ENCODE data around the gene ANAPC16. TPM values are rescaled to one million over a fixed set of nuclear protein-coding genes. Genes with fewer than 3 reads are reported as not detected.

Gene ANAPC16
- total RNA-seq, 2 donors from 2014 or later = 40.9 to 59.4 TPM

GRCh38 chr10:72276013-72276387, 60.2 kb downstream of the ANAPC16 start:
- Histone ChIP-seq H3K27ac (peak overlapping the region; percentile 94 to 98 (median 98)), H3K27me3 (no peaks in the 10 kb centered on the region), H3K4me3 (peak overlapping the region in 1 of 2 donors; percentile 84), H3K9me3 (no peaks in the 10 kb centered on the region), H3K36me3 (replicated peaks in 1 of 2; ENCODE audit: insufficient read depth in 1 of 2, low read depth in 2 of 2) (no peaks in the 10 kb centered on the region), H3K4me1 (peaks cover 39% of the 10 kb centered on the region)
- TF ChIP-seq CTCF (IDR thresholded peaks at IDR 0.05) (peak in 1 of 7 experiments; percentile 13), POLR2A (IDR thresholded peaks at IDR 0.05) (peak in 2 of 3 donors; percentile 23 to 55)
- intact Hi-C loops (cut with DNase I) = no loop called here
- DNase-seq (peak; percentile 84 to 93 (median 91)), ATAC-seq (peak; percentile 21)
- 3 to 21% methylated on average over 4 of the region's 4 CpGs for WGBS, 2 donors

- Histone ChIP-seq H3K27ac (peak overlapping the region; percentile 94 to 98 (median 98)), H3K9me3 (no peaks in the 10 kb centered on the region), H3K27me3 (no peaks in the 10 kb centered on the region), H3K36me3 (replicated peaks in 1 of 2; ENCODE audit: insufficient read depth in 1 of 2, low read depth in 2 of 2) (no peaks in the 10 kb centered on the region), H3K4me1 (peaks cover 39% of the 10 kb centered on the region), H3K4me3 (no peak overlapping the region)
- ATAC-seq (peak; percentile 9), DNase-seq (peak; percentile 52 to 86 (median 70))
- intact Hi-C loops (cut with DNase I) = no loop called here
- 26 to 27% methylated on average over 6 of the region's 6 CpGs for WGBS, 2 donors
- TF ChIP-seq POLR2A (IDR thresholded peaks at IDR 0.05) (peak; percentile 15 to 93 (median 90)), CTCF (IDR thresholded peaks at IDR 0.05) (peak in 2 of 7 experiments; percentile 9 to 18)
These were observed 60.9 kb downstream of the ANAPC16 start for GRCh38 chr10:72276421-72277339.

- no peaks in the 10 kb centered on the region for H3K36me3 ChIP-seq (replicated peaks in 1 of 2; ENCODE audit: insufficient read depth in 1 of 2, low read depth in 2 of 2)
- H3K27ac ChIP-seq = peak overlapping the region; percentile 94 to 98 (median 98)
- H3K4me3 ChIP-seq = no peak overlapping the region
- H3K9me3 ChIP-seq = no peaks in the 10 kb centered on the region
- ATAC-seq (peak; percentile 0), DNase-seq (peak; percentile 29 to 73 (median 56))
- H3K27me3 ChIP-seq = no peaks in the 10 kb centered on the region
- peaks cover 34% of the 10 kb centered on the region for H3K4me1 ChIP-seq
- intact Hi-C loops (cut with DNase I) = no loop called here
- TF ChIP-seq POLR2A (IDR thresholded peaks at IDR 0.05) (no peak), CTCF (IDR thresholded peaks at IDR 0.05) (no peak)
- 53 to 64% methylated on average over 5 of the region's 5 CpGs for WGBS, 2 donors
These were observed 61.7 kb downstream of the ANAPC16 start for GRCh38 chr10:72277340-72277995.

- ATAC-seq (no peak), DNase-seq (no peak)
- Histone ChIP-seq H3K4me1 (peaks cover 30% of the 10 kb centered on the region), H3K9me3 (no peaks in the 10 kb centered on the region), H3K27ac (peak overlapping the region in 3 of 4 donors; percentile 94 to 98 (median 98)), H3K27me3 (no peaks in the 10 kb centered on the region), H3K36me3 (replicated peaks in 1 of 2; ENCODE audit: insufficient read depth in 1 of 2, low read depth in 2 of 2) (no peaks in the 10 kb centered on the region), H3K4me3 (no peak overlapping the region)
- intact Hi-C loops (cut with DNase I) = no loop called here
- peak in 1 of 7 experiments; percentile 6 for TF ChIP-seq CTCF (IDR thresholded peaks at IDR 0.05)
- TF ChIP-seq POLR2A (IDR thresholded peaks at IDR 0.05) = peak in 2 of 3 donors; percentile 19 to 48
- WGBS, 2 donors = 93 to 100% methylated on average over 3 of the region's 3 CpGs
These were observed 62.3 kb downstream of the ANAPC16 start for GRCh38 chr10:72277996-72278667.
